GM12874 (cell line): ENCODE measurements around the gene FOXN3.

Source experiments
- CTCF ChIP-seq: IDR thresholded peaks from 2 replicates; pipeline ENCODE4 v1.5.1; 2011; ENCODE audit warnings: low read depth, mild to moderate bottlenecking, control low read depth, low read length, moderate library complexity; ENCODE audit not compliant: insufficient read depth

Gene FOXN3

GRCh38 chr14:89339158-89339557 lies 77.9 kb downstream of the FOXN3 start:
- TF ChIP-seq CTCF: no peak

GRCh38 chr14:89336338-89336737 lies 80.7 kb downstream of the FOXN3 start:
- peak; percentile 16; the same call in 1 of the 2 replicates for TF ChIP-seq CTCF

- no peak for TF ChIP-seq CTCF
These were observed 85.0 kb downstream of the FOXN3 start for GRCh38 chr14:89332031-89332430.

- no peak for TF ChIP-seq CTCF
These were observed 85.6 kb downstream of the FOXN3 start for GRCh38 chr14:89331398-89331797.

GRCh38 chr14:89330236-89331002 lies 86.6 kb downstream of the FOXN3 start:
- TF ChIP-seq CTCF: no peak

GRCh38 chr14:89327771-89328212 lies 89.2 kb downstream of the FOXN3 start:
- no peak for TF ChIP-seq CTCF

- no peak for TF ChIP-seq CTCF
These were observed 91.1 kb downstream of the FOXN3 start for GRCh38 chr14:89325959-89326358.
